Measurements from ENCODE around the gene SGCA. TPM values are rescaled to one million over a fixed set of nuclear protein-coding genes. Genes with fewer than 3 reads are reported as not detected.

The SGCA gene
- total RNA-seq (not detected in 2 replicates), polyA plus RNA-seq (not detected in 2 replicates), polyA minus RNA-seq (not detected in 2 replicates), Bru-seq, nascent RNA (not detected), BruChase-seq, experiment 1, labeled RNA remaining after a 6-hour chase (not detected), BruChase-seq, experiment 2, labeled RNA remaining after a 2-hour chase (not detected)
- not detected in 2 replicates for polyA plus RNA-seq (2011; cell fraction: cytosol; rRNA removed)
- not detected in 2 replicates for polyA plus RNA-seq (2011; cell fraction: nucleus; rRNA removed)
- polyA plus RNA-seq (2012), result not detected in 2 replicates
- polyA minus RNA-seq (2011; cell fraction: cytosol; rRNA and poly(A)+ RNA removed), result not detected
- polyA minus RNA-seq (2011; cell fraction: nucleus; rRNA and poly(A)+ RNA removed), result not detected in 2 replicates
- long read RNA-seq, result 0 reads

- no peak within 1 kb of the TSS for H3K4me3 ChIP-seq (replicated peaks in 1 of 3; ENCODE audit: insufficient read depth in 1 of 3, low read depth in 1 of 3, low read length in 3 of 3)
- H3K4me2 ChIP-seq (ENCODE audit: insufficient read depth, low read length), result no peak within 1 kb of the TSS
- intact Hi-C loops (cut with micrococcal nuclease) (no loop called here), dilution Hi-C loops (cut with MboI; ENCODE audit: extremely low pct_ligation_motif_present, low sequenced_read_pairs) (no loop called here)
- H4K20me1 ChIP-seq (replicated peaks; ENCODE audit: control insufficient read depth, extremely low read depth, insufficient read depth, low read length), result no peaks in the 10 kb centered on the region
- H3K9ac ChIP-seq (replicated peaks; ENCODE audit: extremely low read depth, insufficient read depth, low read length), result no peak within 1 kb of the TSS
- H3K4me1 ChIP-seq (ENCODE audit: control insufficient read depth, extremely low read depth, insufficient read depth, low read length), result peaks cover 3% of the 10 kb centered on the region
- no peak for DNase-seq (ENCODE audit: low read depth, low spot score)
- BruUV-seq (replicated peaks), result no TSS peak
- CTCF ChIA-PET, result interaction anchor here (0.9 to 3.6 kb wide), 7 partner anchors 10 to 72 kb away, joined by 3 to 15 read pairs (median 5); no protein-coding TSS in a partner anchor
- H3K27ac ChIP-seq (ENCODE audit: insufficient read depth, low read depth, low read length), result no peak within 1 kb of the TSS
- no peaks in the 10 kb centered on the region for H3K9me3 ChIP-seq (replicated peaks; ENCODE audit: control insufficient read depth, insufficient read depth, low read length)
- no peaks in the 10 kb centered on the region for H3K79me2 ChIP-seq (ENCODE audit: control insufficient read depth, insufficient read depth, low read length)
- POLR2A ChIA-PET, result no interaction called here
- H3K27me3 ChIP-seq (ENCODE audit: control insufficient read depth in 2 of 2, insufficient read depth in 2 of 2, low read length in 2 of 2), result no peaks in the 10 kb centered on the region
- TF ChIP-seq GATA2 (IDR thresholded peaks at IDR 0.05; ENCODE audit: insufficient read depth, insufficient read length, low read depth, low read length), result no peak
- TF ChIP-seq POLR2AphosphoS5 (IDR thresholded peaks at IDR 0.05; ENCODE audit: insufficient read depth, low read depth, low read length), result no peak
- no peak for TF ChIP-seq CTCF (IDR thresholded peaks at IDR 0.05; ENCODE audit: extremely low read depth in 1 of 2, insufficient read depth in 1 of 2, low read depth in 1 of 2, low read length in 2 of 2)
- no peak for TF ChIP-seq FOS (IDR thresholded peaks at IDR 0.05; ENCODE audit: borderline replicate concordance, insufficient read depth, low read length)
- TF ChIP-seq POLR2A (IDR thresholded peaks at IDR 0.05; ENCODE audit: low read depth, low read length), result no peak
- no peak for TF ChIP-seq EZH2 (IDR thresholded peaks at IDR 0.05; ENCODE audit: borderline replicate concordance, low read depth, low read length, severe bottlenecking)
- TF ChIP-seq MYC (IDR thresholded peaks at IDR 0.05; ENCODE audit: low read depth, low read length), result no peak
- TF ChIP-seq MAX (IDR thresholded peaks at IDR 0.05; ENCODE audit: insufficient read depth, insufficient read length), result no peak
- no peak for TF ChIP-seq JUN (IDR thresholded peaks at IDR 0.05; ENCODE audit: borderline replicate concordance, insufficient read depth, insufficient read length, low read depth)
- no peak within 1 kb of the TSS for H2AFZ ChIP-seq (ENCODE audit: low read depth, low read length)
- no peak for FAIRE-seq
- no peaks in the 10 kb centered on the region for H3K9me1 ChIP-seq (replicated peaks; ENCODE audit: control insufficient read depth, extremely low read depth, insufficient read depth, low read length)
- H3K36me3 ChIP-seq (ENCODE audit: control insufficient read depth in 2 of 2, extremely low read depth in 1 of 2, insufficient read depth in 2 of 2, low read length in 2 of 2), result no peaks in the 10 kb centered on the region
Observed at GRCh38 chr17:50165867-50166517, at the start of gene SGCA. TSS of gene SGCA (plus strand) at chr17:50166005. CDS start at chr17:50166041, 36 bp downstream.

Measured in endothelial cell of umbilical vein (primary cell).